ENCODE results near the gene EDDM3A. TPM values are rescaled to one million over a fixed set of nuclear protein-coding genes. Genes with fewer than 3 reads are reported as not detected.

EDDM3A gene
- total RNA-seq, 4 donors from 2014 or later = not detected

DNA sequence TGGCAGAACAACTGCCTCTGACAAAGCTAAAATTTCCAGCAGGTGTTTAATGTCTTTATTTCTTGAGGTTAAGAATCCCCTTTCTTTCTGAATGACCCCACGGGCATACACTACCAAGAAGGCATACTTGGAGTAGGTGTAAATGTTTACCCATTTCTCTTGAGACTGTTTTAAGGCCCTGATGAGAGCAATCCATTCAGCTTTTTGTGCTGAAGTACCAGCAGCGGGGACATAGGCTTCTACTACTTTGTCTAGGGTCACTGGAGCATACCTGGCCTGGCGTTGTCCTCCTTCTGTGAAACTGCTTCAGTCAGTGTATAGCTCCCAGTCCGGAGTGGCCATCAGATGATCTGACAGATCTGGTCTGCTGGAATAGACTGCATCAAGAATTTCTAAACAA lies 34.4 kb upstream of the EDDM3A start:
- no peaks in the 10 kb centered on the region for H3K36me3 ChIP-seq
- no peaks in the 10 kb centered on the region for H3K9me3 ChIP-seq
- H3K27ac ChIP-seq = no peak overlapping the region
- no peaks in the 10 kb centered on the region for H3K27me3 ChIP-seq
- no peak for TF ChIP-seq CTCF (IDR thresholded peaks at IDR 0.05)
- no peak overlapping the region for H3K4me3 ChIP-seq
- DNase-seq (ENCODE audit: low spot score in 2 of 2) = no peak
- H3K4me1 ChIP-seq = peaks cover 0 to 5% (median 0%) of the 10 kb centered on the region in 4 donors
- 80 to 86% methylated on average over 4 of the region's 4 CpGs for WGBS, 2 donors

- Histone ChIP-seq H3K27me3 (no peaks in the 10 kb centered on the region), H3K36me3 (no peaks in the 10 kb centered on the region), H3K9me3 (no peaks in the 10 kb centered on the region), H3K4me3 (no peak overlapping the region), H3K4me1 (peaks cover 0 to 5% (median 0%) of the 10 kb centered on the region in 4 donors), H3K27ac (no peak overlapping the region)
- no peak for DNase-seq (ENCODE audit: low spot score in 2 of 2)
- TF ChIP-seq CTCF (IDR thresholded peaks at IDR 0.05) (no peak), EP300 (IDR thresholded peaks at IDR 0.05) (no peak), POLR2A (IDR thresholded peaks at IDR 0.05) (no peak)
- WGBS, 2 donors = 60 to 69% methylated on average over 4 of the region's 4 CpGs
These were observed 34.0 kb upstream of the EDDM3A start for GRCh38 chr14:20711685-20712084.

DNA sequence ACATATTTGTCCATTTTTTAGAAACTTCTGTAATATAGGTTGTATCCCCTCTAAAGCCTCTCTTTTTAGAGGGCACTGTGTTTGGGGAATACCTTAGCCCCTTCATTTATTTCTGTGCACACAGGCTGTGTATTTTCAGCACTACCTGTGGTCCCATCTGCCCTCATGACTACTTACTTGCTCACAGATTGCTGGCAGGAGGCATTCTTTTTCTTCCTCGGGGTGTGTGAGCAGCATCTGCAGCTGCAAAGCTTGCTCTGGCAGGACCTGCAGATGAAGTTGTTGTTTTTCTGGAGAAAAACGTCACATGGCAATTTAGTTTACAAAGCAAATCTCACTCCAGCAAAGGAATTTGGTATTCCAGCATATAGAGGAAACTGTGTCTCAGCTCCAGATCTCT lies 32.8 kb upstream of the EDDM3A start:
- TF ChIP-seq CTCF (IDR thresholded peaks at IDR 0.05) = no peak
- no peak for TF ChIP-seq EP300 (IDR thresholded peaks at IDR 0.05)
- TF ChIP-seq POLR2A (IDR thresholded peaks at IDR 0.05) = no peak
- DNase-seq (ENCODE audit: low spot score in 2 of 2) = no peak
- Histone ChIP-seq H3K36me3 (no peaks in the 10 kb centered on the region), H3K27ac (no peak overlapping the region), H3K4me1 (peaks cover 0 to 5% (median 0%) of the 10 kb centered on the region in 4 donors), H3K9me3 (no peaks in the 10 kb centered on the region), H3K4me3 (no peak overlapping the region), H3K27me3 (no peaks in the 10 kb centered on the region)
- WGBS, 2 donors = 26 to 39% methylated on average over 2 of the region's 2 CpGs

DNA sequence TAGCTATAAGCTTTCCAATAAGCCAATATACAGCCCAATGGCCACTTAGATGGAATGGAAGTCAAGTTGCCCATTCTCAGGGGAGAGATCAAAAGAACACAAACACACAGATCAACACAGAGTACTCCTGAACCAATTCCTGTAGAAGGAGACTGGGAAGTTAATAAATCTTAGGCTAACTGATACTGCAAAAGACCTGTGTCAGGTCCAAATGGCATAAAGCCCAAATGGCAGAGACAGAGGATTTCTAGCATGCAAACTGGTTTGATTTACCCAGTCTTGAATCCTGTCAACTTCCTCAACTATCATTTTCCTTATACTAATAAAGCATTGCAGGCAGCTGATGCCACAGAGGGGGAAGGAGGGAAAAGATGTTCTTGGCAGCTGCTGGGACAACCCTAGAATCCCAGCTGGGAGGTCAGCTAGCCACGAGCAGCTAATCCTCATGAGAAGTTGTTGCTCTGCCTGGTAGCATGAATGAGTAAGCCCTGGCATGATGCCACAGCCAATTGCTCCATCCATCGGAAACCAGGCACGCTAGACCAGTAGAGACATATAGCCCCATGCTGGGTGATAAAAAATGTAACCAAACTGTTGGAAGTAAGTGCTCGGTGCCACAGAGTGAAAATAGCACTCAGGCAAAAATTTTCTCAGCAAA lies 31.0 kb upstream of the EDDM3A start:
- no peaks in the 10 kb centered on the region for H3K36me3 ChIP-seq
- peaks cover 0 to 5% (median 0%) of the 10 kb centered on the region in 4 donors for H3K4me1 ChIP-seq
- peak; percentile 61 to 84 for DNase-seq (ENCODE audit: low spot score in 2 of 2)
- no peaks in the 10 kb centered on the region for H3K9me3 ChIP-seq
- TF ChIP-seq CTCF (IDR thresholded peaks at IDR 0.05) (no peak), EP300 (IDR thresholded peaks at IDR 0.05) (no peak), POLR2A (IDR thresholded peaks at IDR 0.05) (no peak)
- H3K4me3 ChIP-seq = no peak overlapping the region
- WGBS, 2 donors = 26 to 31% methylated on average over 4 of the region's 4 CpGs
- H3K27me3 ChIP-seq = no peaks in the 10 kb centered on the region
- peak overlapping the region in 3 of 4 donors; percentile 50 to 62 (median 51) for H3K27ac ChIP-seq

- TF ChIP-seq EP300 (IDR thresholded peaks at IDR 0.05) (no peak), CTCF (IDR thresholded peaks at IDR 0.05) (no peak), POLR2A (IDR thresholded peaks at IDR 0.05) (no peak)
- H3K27me3 ChIP-seq = no peaks in the 10 kb centered on the region
- H3K4me3 ChIP-seq = no peak overlapping the region
- H3K4me1 ChIP-seq = peaks cover 0 to 8% (median 0%) of the 10 kb centered on the region in 4 donors
- no peak overlapping the region for H3K27ac ChIP-seq
- WGBS, 2 donors = 85 to 87% methylated on average over 4 of the region's 4 CpGs
- H3K9me3 ChIP-seq = no peaks in the 10 kb centered on the region
- no peaks in the 10 kb centered on the region for H3K36me3 ChIP-seq
- no peak for DNase-seq (ENCODE audit: low spot score in 2 of 2)
These were observed 25.9 kb upstream of the EDDM3A start for GRCh38 chr14:20719777-20720176.

All from tibial nerve (tissue), 4 donors.